Spinal cord (tissue), 10 donors: ENCODE measurements around the gene EPSTI1. TPM values are rescaled to one million over a fixed set of nuclear protein-coding genes. Genes with fewer than 3 reads are reported as not detected.

Source experiments
- DNase-seq, 6 donors: peaks; one replicate each; pipeline versions ENCODE4 v3.0.0 to v3.0.0-alpha.2; 2013 to 2015; ENCODE audit warnings: low spot score in 6 of 6, low read depth in 4 of 6
- H3K27ac ChIP-seq: one replicate; pipeline ENCODE4 v1.5.1; 2013; ENCODE audit warnings: low read depth, low read length, control low read depth
- H3K27me3 ChIP-seq: one replicate; pipeline ENCODE4 v1.6.1; 2013; ENCODE audit warnings: low read length; ENCODE audit not compliant: control insufficient read depth, insufficient read depth
- H3K36me3 ChIP-seq: one replicate; pipeline ENCODE4 v1.6.1; 2013; ENCODE audit warnings: low read length; ENCODE audit not compliant: control insufficient read depth, insufficient read depth
- H3K4me1 ChIP-seq: one replicate; pipeline ENCODE4 v1.6.1; 2013; ENCODE audit warnings: low read length; ENCODE audit not compliant: control insufficient read depth, insufficient read depth
- H3K4me3 ChIP-seq: one replicate; pipeline ENCODE4 v1.5.1; 2013; ENCODE audit warnings: low read depth, low read length, control low read depth
- H3K9me3 ChIP-seq: one replicate; pipeline ENCODE4 v1.6.1; 2013; ENCODE audit warnings: low read length; ENCODE audit not compliant: control insufficient read depth, insufficient read depth
- WGBS: methylation state at CpG from one replicate; pipeline ENCODE4 v1.1.5; 2013; ENCODE audit warnings: missing lambda C conversion rate; ENCODE audit not compliant: insufficient coverage; 5-methylcytosine and 5-hydroxymethylcytosine counted together
- polyA plus RNA-seq, 2 donors: library from polyadenylated mRNA; unstranded; fragments of 120-200 nt; gene quantifications; one replicate each; pipeline ENCODE4 v1.2.1, GENCODE V29; 2013; ENCODE audit not compliant: insufficient read length in 2 of 2
- total RNA-seq, 2 donors: library from RNA; depleted of rRNA in 1 of 2; stranded (reverse); fragments of 120-200 nt in 1 of 2; fragments of >200 nt in 1 of 2; gene quantifications; one replicate each; pipeline versions ENCODE4 v1.2.3 to v1.2.4, GENCODE V29; 2013 to 2014
- donor health status: healthy.

EPSTI1 gene
- total and polyA plus RNA-seq, 4 donors = 3.8 to 16.0 (median 4.5) TPM

DNA sequence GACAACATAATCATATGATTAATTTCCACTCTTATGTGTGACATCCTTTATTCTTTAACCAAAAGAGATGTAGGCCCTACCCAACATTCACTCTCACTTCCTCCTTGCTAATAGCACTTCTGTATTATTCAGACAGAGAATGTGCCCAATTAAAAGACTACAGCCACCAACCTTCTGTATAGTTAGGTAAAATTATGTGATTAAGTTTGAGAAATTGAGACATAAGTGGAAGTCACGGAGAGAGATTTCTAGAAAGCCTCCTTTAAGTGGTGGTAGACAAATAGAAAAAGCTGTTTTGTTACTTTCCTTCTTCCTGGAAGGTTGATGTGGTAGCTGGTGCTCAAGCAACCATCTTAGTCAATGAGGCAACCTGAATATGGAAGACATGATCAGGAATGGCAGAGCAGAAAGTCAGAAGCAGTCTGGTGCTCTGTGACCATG, 14.8 kb downstream of the EPSTI1 start:
- WGBS = 100% methylated on average over 1 of the region's 1 CpG

DNA sequence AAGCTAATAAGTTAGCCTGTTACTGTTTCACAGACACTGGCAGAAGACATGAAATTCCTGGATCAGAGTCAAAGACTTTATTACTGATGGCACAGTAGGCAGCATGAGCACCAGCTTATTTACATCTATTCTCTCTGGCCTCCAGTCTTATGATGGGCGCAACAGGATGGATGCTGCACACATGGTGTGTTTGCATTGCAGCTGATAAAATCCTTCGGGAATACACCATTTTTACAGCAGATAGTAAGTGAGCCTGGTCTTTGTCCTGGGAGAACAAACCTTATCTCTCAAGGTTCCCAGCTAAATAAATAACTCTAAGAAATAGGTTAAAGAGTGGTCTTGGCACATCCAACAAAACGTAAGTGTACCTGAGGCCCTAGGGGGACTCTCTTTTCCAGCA, 16.0 kb downstream of the EPSTI1 start:
- H3K27ac ChIP-seq = no peak overlapping the region
- H3K4me1 ChIP-seq = no peaks in the 10 kb centered on the region
- H3K4me3 ChIP-seq = no peak overlapping the region
- no peaks in the 10 kb centered on the region for H3K36me3 ChIP-seq
- 89% methylated on average over 1 of the region's 3 CpGs for WGBS
- peaks cover 2% of the 10 kb centered on the region for H3K9me3 ChIP-seq
- H3K27me3 ChIP-seq = no peaks in the 10 kb centered on the region
- DNase-seq = no peak

More for the DNA sequence above, 14.8 kb downstream of the EPSTI1 start:
- H3K9me3 ChIP-seq = peaks cover 2% of the 10 kb centered on the region
- no peak overlapping the region for H3K4me3 ChIP-seq
- H3K27ac ChIP-seq = no peak overlapping the region
- no peaks in the 10 kb centered on the region for H3K36me3 ChIP-seq
- no peaks in the 10 kb centered on the region for H3K27me3 ChIP-seq
- no peaks in the 10 kb centered on the region for H3K4me1 ChIP-seq
- DNase-seq = no peak

DNA sequence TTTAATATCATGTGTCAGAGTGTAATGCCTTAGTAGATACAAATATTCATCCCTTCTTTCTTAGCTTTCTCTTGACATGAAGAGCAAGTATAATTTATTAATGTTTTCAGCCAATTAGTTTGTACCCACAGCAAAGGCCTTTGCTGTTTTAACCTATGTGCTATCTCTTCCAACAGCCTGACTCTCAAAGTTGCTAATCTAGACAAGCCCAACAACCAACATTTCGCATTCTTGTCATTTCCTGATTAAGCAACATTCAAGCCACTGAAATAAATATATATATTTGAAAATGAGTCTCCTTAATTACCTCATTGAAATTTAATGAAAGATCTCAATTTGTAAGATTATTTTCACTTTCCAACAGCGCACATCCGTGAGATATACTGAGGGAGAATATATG, 18.5 kb downstream of the EPSTI1 start:
- DNase-seq = no peak
- no CpG with 5 or more reads among the region's 3 CpGs for WGBS
- Histone ChIP-seq H3K36me3 (no peaks in the 10 kb centered on the region), H3K4me3 (no peak overlapping the region), H3K9me3 (no peaks in the 10 kb centered on the region), H3K4me1 (peaks cover 5% of the 10 kb centered on the region), H3K27ac (no peak overlapping the region), H3K27me3 (no peaks in the 10 kb centered on the region)

DNA sequence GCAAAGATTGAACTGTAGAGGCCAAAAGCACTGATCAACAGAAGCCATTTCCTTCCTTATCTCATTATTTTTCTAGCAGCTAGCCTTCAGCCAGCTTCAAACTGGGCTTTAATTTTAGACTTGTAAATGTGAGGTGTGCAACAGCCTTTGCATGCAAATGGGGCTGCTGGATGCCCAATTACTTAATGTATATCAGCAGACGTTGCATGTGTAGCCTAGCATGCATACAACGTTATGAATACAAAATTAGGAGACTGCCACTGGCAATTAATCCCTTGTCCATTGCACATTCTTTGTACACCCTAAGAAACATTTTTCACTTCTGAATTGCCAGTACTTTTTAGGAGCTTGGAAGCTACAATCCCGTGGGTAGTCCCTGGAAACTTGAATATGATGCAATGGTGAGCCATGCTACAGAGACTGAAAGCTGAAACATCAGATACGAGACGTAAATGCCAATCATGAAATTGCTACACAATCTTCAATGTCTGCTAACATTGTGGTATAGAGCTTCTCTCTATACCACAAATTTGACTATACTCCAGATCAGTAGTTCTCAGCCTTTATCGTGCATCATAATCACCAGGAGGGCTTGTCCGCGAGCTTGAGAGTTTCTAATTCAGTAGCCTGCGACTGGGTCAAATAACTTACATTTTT, 20.2 kb downstream of the EPSTI1 start:
- Histone ChIP-seq H3K36me3 (no peaks in the 10 kb centered on the region), H3K27ac (no peak overlapping the region), H3K27me3 (no peaks in the 10 kb centered on the region), H3K4me1 (peaks cover 5% of the 10 kb centered on the region), H3K4me3 (no peak overlapping the region), H3K9me3 (no peaks in the 10 kb centered on the region)
- 61% methylated on average over 6 of the region's 9 CpGs for WGBS
- DNase-seq = peak in 1 of 6 donors; percentile 74

DNA sequence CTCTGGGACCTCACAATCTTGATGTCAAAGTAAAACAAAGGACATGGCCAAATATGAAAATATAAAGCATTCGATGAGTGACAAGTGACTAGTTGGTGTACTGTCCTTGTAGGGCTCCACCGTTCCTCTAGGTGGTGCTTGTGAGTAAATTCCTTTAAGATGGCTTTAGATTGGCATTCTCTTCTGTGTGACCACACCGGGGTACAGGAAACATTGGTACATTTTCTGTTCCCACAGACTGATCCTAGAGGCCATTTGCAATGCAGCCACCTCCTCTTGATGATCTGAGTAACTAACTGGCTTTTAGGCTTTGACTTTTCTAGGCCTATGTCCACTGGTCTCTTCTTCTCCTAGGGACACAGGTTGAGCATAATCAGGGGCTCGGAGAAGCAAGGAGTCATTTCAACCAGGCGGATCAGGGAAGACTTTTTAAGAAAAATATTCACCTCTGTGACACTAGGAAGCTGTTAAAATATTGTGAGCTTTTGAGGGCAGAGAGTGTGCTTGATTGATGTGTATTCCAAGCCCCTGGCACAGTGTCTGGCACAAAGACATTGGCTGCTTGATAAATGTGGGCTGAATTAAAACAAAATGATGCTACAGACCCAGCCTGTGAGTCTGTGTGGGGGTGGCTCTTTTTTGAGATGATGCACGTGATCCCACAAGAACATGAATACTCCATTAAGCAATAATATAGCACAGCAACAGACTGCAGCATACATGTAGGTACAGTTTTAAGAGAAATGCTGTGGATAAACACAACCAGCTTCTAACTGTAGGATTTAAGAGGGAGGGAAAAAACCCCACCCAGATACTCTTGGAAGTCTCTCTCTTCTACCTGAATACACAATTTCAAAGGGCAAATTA, 21.0 kb downstream of the EPSTI1 start:
- peak in 1 of 6 donors; percentile 68 for DNase-seq
- WGBS = 25% methylated on average over 1 of the region's 6 CpGs
- no peaks in the 10 kb centered on the region for H3K9me3 ChIP-seq

DNA sequence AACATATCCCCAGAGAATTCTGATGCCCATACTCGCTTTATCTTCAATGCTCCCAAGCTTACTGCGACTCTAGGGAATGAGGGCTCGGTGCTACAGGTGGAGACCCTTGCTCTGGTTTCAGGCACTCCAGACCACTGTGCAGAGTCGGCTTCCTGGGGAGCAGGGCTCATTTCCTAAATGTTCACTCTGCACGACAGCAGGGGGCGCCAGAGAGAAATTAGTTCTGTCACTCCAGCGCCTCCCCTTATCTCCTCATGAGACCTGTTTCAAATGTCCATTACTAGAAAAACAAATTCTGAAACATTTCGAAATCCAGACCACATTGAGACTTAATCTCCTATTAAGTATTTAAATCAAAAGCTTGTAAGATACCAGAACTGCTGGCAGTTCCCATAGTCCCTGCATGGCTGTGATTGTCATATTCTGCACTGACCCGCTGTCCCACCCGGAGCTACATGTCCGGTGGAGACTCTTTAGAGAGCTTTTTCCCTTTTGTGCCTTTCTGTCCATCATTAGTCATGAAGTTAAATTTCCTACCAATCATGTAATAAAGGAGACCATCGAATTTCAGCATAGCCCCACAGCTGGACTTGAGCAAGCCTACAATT, 22.4 kb downstream of the EPSTI1 start:
- peaks cover 5% of the 10 kb centered on the region for H3K4me1 ChIP-seq
- WGBS = 38% methylated on average over 9 of the region's 12 CpGs
- no peaks in the 10 kb centered on the region for H3K27me3 ChIP-seq
- no peak overlapping the region for H3K4me3 ChIP-seq
- peak in 2 of 6 donors; percentile 77 to 80 for DNase-seq
- H3K36me3 ChIP-seq = no peaks in the 10 kb centered on the region
- no peak overlapping the region for H3K27ac ChIP-seq
- no peaks in the 10 kb centered on the region for H3K9me3 ChIP-seq

More for the DNA sequence above, 21.0 kb downstream of the EPSTI1 start:
- Histone ChIP-seq H3K4me1 (peaks cover 5% of the 10 kb centered on the region), H3K27ac (no peak overlapping the region), H3K36me3 (no peaks in the 10 kb centered on the region), H3K27me3 (no peaks in the 10 kb centered on the region), H3K4me3 (no peak overlapping the region)

DNA sequence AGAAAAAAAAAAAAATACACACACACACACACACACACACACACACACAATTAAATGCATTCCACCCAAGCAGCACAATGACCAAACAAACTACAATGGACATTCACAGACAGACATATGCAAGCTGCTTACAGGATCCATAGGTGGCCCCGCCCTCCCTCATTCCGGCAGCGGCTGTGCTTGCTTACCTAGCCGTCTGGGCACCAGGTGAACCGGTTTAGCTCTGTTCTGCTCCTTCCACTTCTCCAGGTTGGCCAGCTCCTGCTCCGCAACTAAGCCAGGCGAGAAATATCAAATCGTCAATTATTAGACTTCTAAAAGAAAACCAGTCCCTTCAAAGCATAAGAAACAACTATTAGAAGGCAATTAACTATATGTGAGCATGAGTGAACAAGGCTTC, 23.1 kb downstream of the EPSTI1 start:
- no peaks in the 10 kb centered on the region for H3K27me3 ChIP-seq
- no peaks in the 10 kb centered on the region for H3K9me3 ChIP-seq
- peaks cover 5% of the 10 kb centered on the region for H3K4me1 ChIP-seq
- no peak overlapping the region for H3K4me3 ChIP-seq
- no peaks in the 10 kb centered on the region for H3K36me3 ChIP-seq
- WGBS = 52% methylated on average over 5 of the region's 8 CpGs
- no peak for DNase-seq
- no peak overlapping the region for H3K27ac ChIP-seq

DNA sequence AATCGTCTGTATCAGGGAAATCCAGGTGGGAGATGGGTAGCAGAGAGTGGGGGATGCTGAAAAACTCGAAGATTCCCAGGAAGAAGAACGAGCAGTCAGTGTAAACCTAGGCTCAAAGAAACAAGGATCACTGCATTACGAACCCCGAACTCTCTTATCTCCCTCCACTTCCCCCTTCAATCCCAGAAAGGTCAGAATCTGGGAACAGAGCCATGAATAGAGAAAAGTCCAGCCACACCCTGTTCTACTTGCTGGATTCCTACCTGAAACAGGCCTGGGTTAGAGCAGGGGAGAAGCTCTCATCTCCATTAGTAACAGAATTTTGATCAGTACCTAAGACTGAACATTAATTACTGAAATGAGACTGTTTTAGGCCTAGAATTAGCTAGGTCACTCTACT, 24.4 kb downstream of the EPSTI1 start:
- Histone ChIP-seq H3K4me1 (peaks cover 5% of the 10 kb centered on the region), H3K27me3 (no peaks in the 10 kb centered on the region), H3K27ac (no peak overlapping the region), H3K4me3 (no peak overlapping the region), H3K36me3 (no peaks in the 10 kb centered on the region), H3K9me3 (no peaks in the 10 kb centered on the region)
- DNase-seq = no peak
- WGBS = 93% methylated on average over 3 of the region's 5 CpGs

DNA sequence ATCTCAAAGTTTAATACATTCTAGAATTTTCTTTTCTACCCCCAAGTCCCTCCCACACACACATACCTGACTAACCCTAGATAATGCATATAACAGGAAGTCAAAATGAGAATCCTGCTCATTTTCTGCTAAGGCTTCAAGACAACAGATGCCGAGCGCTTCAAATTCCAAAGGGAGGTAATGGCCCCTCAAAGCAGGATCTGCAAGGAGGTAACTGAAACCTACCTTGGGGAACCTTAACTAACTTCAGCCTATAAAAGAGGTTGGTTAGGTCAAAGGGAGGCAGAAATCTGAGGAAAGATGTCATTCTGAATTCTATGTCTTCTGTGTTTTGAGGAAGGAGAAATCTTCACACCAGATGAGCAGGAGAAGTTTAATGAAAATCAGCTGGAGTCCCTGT, 26.8 kb downstream of the EPSTI1 start:
- peaks cover 5% of the 10 kb centered on the region for H3K4me1 ChIP-seq
- H3K4me3 ChIP-seq = no peak overlapping the region
- DNase-seq = no peak
- H3K36me3 ChIP-seq = no peaks in the 10 kb centered on the region
- H3K9me3 ChIP-seq = no peaks in the 10 kb centered on the region
- H3K27ac ChIP-seq = no peak overlapping the region
- WGBS = 50% methylated on average over 2 of the region's 2 CpGs
- no peaks in the 10 kb centered on the region for H3K27me3 ChIP-seq
